PFSK-1 (cell line): ENCODE results near the gene RFX3.

Experiments used
- FOXP2 ChIP-seq: optimal IDR thresholded peaks from 2 replicates; pipeline ENCODE3; 2011; ENCODE audit warnings: borderline replicate concordance, control low read depth, inconsistent platforms; ENCODE audit not compliant: insufficient read depth; ENCODE audit errors: extremely low read length, extremely low read depth
- POLR2AphosphoS5 ChIP-seq: IDR thresholded peaks from 2 replicates; pipeline ENCODE4 v1.6.1; 2012; ENCODE audit warnings: low read depth, mild to moderate bottlenecking, control low read depth, low read length, moderate library complexity
- SIN3A ChIP-seq: IDR thresholded peaks from 2 replicates; pipeline ENCODE4 v1.6.1; 2012; ENCODE audit warnings: mild to moderate bottlenecking, low read length, moderate library complexity, borderline replicate concordance; ENCODE audit not compliant: insufficient read depth
- TAF1 ChIP-seq: IDR thresholded peaks from 2 replicates; pipeline ENCODE4 v1.6.1; 2012; ENCODE audit warnings: low read length, control low read depth, borderline replicate concordance; ENCODE audit not compliant: insufficient read depth
- TF ChIP-seq, protein P1 (sequence below), 2 experiments: IDR thresholded peaks; 2 replicates each; pipeline versions ENCODE4 v1.6.1 to v1.8.0; 2011 to 2012; ENCODE audit warnings: low read depth in 2 of 2, low read length in 2 of 2, control low read depth in 1 of 2, inconsistent platforms in 1 of 2, mild to moderate bottlenecking in 1 of 2, moderate library complexity in 1 of 2; ENCODE audit not compliant: insufficient read depth in 1 of 2

RFX3 gene

GRCh38 chr9:3361116-3361515 lies 164.7 kb downstream of the RFX3 start:
- TF ChIP-seq TAF1 (no peak), FOXP2 (no peak), SIN3A (no peak), POLR2AphosphoS5 (no peak)
- TF ChIP-seq, protein P1, sequence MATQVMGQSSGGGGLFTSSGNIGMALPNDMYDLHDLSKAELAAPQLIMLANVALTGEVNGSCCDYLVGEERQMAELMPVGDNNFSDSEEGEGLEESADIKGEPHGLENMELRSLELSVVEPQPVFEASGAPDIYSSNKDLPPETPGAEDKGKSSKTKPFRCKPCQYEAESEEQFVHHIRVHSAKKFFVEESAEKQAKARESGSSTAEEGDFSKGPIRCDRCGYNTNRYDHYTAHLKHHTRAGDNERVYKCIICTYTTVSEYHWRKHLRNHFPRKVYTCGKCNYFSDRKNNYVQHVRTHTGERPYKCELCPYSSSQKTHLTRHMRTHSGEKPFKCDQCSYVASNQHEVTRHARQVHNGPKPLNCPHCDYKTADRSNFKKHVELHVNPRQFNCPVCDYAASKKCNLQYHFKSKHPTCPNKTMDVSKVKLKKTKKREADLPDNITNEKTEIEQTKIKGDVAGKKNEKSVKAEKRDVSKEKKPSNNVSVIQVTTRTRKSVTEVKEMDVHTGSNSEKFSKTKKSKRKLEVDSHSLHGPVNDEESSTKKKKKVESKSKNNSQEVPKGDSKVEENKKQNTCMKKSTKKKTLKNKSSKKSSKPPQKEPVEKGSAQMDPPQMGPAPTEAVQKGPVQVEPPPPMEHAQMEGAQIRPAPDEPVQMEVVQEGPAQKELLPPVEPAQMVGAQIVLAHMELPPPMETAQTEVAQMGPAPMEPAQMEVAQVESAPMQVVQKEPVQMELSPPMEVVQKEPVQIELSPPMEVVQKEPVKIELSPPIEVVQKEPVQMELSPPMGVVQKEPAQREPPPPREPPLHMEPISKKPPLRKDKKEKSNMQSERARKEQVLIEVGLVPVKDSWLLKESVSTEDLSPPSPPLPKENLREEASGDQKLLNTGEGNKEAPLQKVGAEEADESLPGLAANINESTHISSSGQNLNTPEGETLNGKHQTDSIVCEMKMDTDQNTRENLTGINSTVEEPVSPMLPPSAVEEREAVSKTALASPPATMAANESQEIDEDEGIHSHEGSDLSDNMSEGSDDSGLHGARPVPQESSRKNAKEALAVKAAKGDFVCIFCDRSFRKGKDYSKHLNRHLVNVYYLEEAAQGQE (IDR thresholded peaks at IDR 0.05; ENCODE audit: insufficient read depth in 1 of 2, low read depth in 2 of 2, low read length in 2 of 2), result no peak

GRCh38 chr9:3360245-3360644 lies 165.6 kb downstream of the RFX3 start:
- TF ChIP-seq FOXP2 (no peak), TAF1 (no peak), SIN3A (no peak), POLR2AphosphoS5 (no peak)
- TF ChIP-seq, protein P1 (IDR thresholded peaks at IDR 0.05; ENCODE audit: insufficient read depth in 1 of 2, low read depth in 2 of 2, low read length in 2 of 2), result no peak

DNA sequence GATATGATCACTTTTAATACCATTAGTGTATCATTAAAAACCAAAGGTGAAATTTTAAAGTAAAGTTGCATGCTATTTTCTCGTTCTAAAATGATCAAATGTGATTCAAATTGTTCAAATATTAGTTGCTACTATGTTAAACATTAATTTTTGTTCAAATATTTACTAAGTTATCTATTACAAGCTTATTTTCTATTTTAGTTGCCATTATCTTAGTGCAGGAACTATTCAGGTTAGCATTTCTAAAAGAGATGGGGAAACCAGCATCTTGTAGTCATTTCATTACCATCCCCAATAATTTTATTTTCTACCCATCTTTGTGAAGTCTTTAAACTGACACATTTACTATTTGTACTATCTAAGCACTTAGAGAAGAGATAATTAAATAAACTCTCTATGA lies 166.0 kb downstream of the RFX3 start:
- TF ChIP-seq POLR2AphosphoS5 (no peak), SIN3A (no peak), FOXP2 (no peak), TAF1 (no peak)
- TF ChIP-seq, protein P1 (IDR thresholded peaks at IDR 0.05; ENCODE audit: insufficient read depth in 1 of 2, low read depth in 2 of 2, low read length in 2 of 2), result no peak

- TF ChIP-seq SIN3A (no peak), FOXP2 (no peak), POLR2AphosphoS5 (no peak), TAF1 (no peak)
- TF ChIP-seq, protein P1 (IDR thresholded peaks at IDR 0.05; ENCODE audit: insufficient read depth in 1 of 2, low read depth in 2 of 2, low read length in 2 of 2), result no peak
Observed at GRCh38 chr9:3359048-3359692, 166.6 kb downstream of the RFX3 start.

GRCh38 chr9:3348169-3348568 lies 177.6 kb downstream of the RFX3 start:
- TF ChIP-seq FOXP2 (no peak), TAF1 (no peak), POLR2AphosphoS5 (no peak), SIN3A (no peak)
- TF ChIP-seq, protein P1 (IDR thresholded peaks at IDR 0.05; ENCODE audit: insufficient read depth in 1 of 2, low read depth in 2 of 2, low read length in 2 of 2), result no peak
